Loucy (cell line): ENCODE data around the gene PSMB9.

Source experiments
- H2AFZ ChIP-seq: fragments of 200-600 bp; sonication (generic); 2 replicates; pipeline ENCODE4 v1.6.0; 2016; ENCODE audit warnings: antibody characterized with exemption, mild to moderate bottlenecking, low read length, moderate library complexity
- H3F3A ChIP-seq: fragments of 200-600 bp; 2 replicates; pipeline ENCODE4 v1.6.0; 2016; ENCODE audit warnings: antibody characterized with exemption, low read depth, mild to moderate bottlenecking
- H3K27me3 ChIP-seq: fragments of 200-600 bp; sonication (generic); 2 replicates; pipeline ENCODE4 v1.6.1; 2014; ENCODE audit warnings: low read length, mild to moderate bottlenecking; ENCODE audit not compliant: insufficient read depth, poor library complexity, severe bottlenecking
- H3K36me3 ChIP-seq: fragments of 200-600 bp; sonication (generic); 2 replicates; pipeline ENCODE4 v1.6.1; 2016; ENCODE audit warnings: low read length; ENCODE audit not compliant: insufficient read depth
- H3K4me1 ChIP-seq: fragments of 200-600 bp; sonication (generic); 2 replicates; pipeline ENCODE4 v1.5.1; 2014; ENCODE audit warnings: low read length, mild to moderate bottlenecking; ENCODE audit not compliant: insufficient read depth, poor library complexity, severe bottlenecking
- H3K4me2 ChIP-seq: fragments of 200-600 bp; sonication (generic); 2 replicates; pipeline ENCODE4 v1.6.0; 2014; ENCODE audit warnings: antibody characterized with exemption, low read length, low read depth, mild to moderate bottlenecking; ENCODE audit not compliant: poor library complexity, severe bottlenecking
- H3K4me3 ChIP-seq: fragments of 200-600 bp; sonication (generic); 2 replicates; pipeline ENCODE4 v1.5.1; 2014; ENCODE audit warnings: low read length, mild to moderate bottlenecking, mixed read lengths; ENCODE audit not compliant: poor library complexity, severe bottlenecking
- H3K79me2 ChIP-seq: fragments of 200-600 bp; sonication (generic); 2 replicates; pipeline ENCODE4 v1.6.1; 2014; ENCODE audit warnings: low read length; ENCODE audit not compliant: insufficient read depth
- H3K9ac ChIP-seq: fragments of 200-600 bp; sonication (generic); 2 replicates; pipeline ENCODE4 v1.6.0; 2014; ENCODE audit warnings: mild to moderate bottlenecking, low read depth, low read length, moderate library complexity; ENCODE audit not compliant: poor library complexity, severe bottlenecking
- H3K9me2 ChIP-seq: fragments of 200-600 bp; sonication (generic); replicated peaks from 2 replicates; pipeline ENCODE4 v1.6.1; 2016; ENCODE audit warnings: low read depth, low read length, mixed read lengths
- H3K9me3 ChIP-seq: fragments of 200-600 bp; sonication (generic); 2 replicates; pipeline ENCODE4 v1.6.1; 2014; ENCODE audit warnings: mild to moderate bottlenecking, antibody characterized with exemption, low read length, low read depth; ENCODE audit not compliant: insufficient read depth
- H4K20me1 ChIP-seq: fragments of 200-600 bp; sonication (generic); 2 replicates; pipeline ENCODE4 v1.6.0; 2014; ENCODE audit warnings: antibody characterized with exemption, low read length, mild to moderate bottlenecking; ENCODE audit not compliant: insufficient read depth, poor library complexity, severe bottlenecking
- CTCF ChIP-seq: fragments of 200-600 bp; sonication (generic); conservative IDR thresholded peaks from 2 replicates; pipeline ENCODE4 v1.5.1; 2014; ENCODE audit warnings: mild to moderate bottlenecking, antibody characterized with exemption, low read length
- EZH2phosphoT487 ChIP-seq: fragments of 200-600 bp; IDR thresholded peaks from 2 replicates; pipeline ENCODE4 v1.6.1; 2018; ENCODE audit warnings: antibody characterized with exemption, mild to moderate bottlenecking, moderate library complexity, borderline replicate concordance

The PSMB9 gene

GRCh38 chr6:32837651-32838113 is 16.3 kb upstream of the PSMB9 start:
- peaks cover 13% of the 10 kb centered on the region for H4K20me1 ChIP-seq
- H3K27me3 ChIP-seq, result no peaks in the 10 kb centered on the region
- H3K79me2 ChIP-seq, result peaks cover 80% of the 10 kb centered on the region
- peak overlapping the region; percentile 90 for H3K4me3 ChIP-seq
- H3K9ac ChIP-seq, result peak overlapping the region; percentile 100
- no peaks in the 10 kb centered on the region for H3K9me2 ChIP-seq
- no peak for TF ChIP-seq CTCF
- TF ChIP-seq EZH2phosphoT487, result no peak
- H3K36me3 ChIP-seq, result peaks cover 18% of the 10 kb centered on the region
- 0 out of 2 replicates have a peak, but pooled peaks cover 3% of the 10 kb centered on the region for H3F3A ChIP-seq
- H3K4me1 ChIP-seq, result peaks cover 85% of the 10 kb centered on the region
- peak overlapping the region; percentile 92 for H3K4me2 ChIP-seq
- H3K9me3 ChIP-seq, result no peaks in the 10 kb centered on the region
- H2AFZ ChIP-seq, result peak overlapping the region; percentile 25; the same call in 1 of the 2 replicates

GRCh38 chr6:32838114-32838958 is 15.7 kb upstream of the PSMB9 start, which contains the start of gene TAP2:
Gene TAP2, minus strand, starts transcription at chr6:32838739. Its CDS starts 506 bp downstream, at chr6:32838233.
- Histone ChIP-seq H3K4me1 (peaks cover 84% of the 10 kb centered on the region), H2AFZ (peak within 1 kb of the TSS; percentile 63), H3K4me2 (peak within 1 kb of the TSS; percentile 99), H3K9me3 (no peaks in the 10 kb centered on the region), H3K4me3 (peak within 1 kb of the TSS; percentile 90), H3K9me2 (no peaks in the 10 kb centered on the region), H3K79me2 (peaks cover 80% of the 10 kb centered on the region), H3F3A (0 out of 2 replicates have a peak, but pooled peaks cover 3% of the 10 kb centered on the region), H3K27me3 (peaks cover 3% of the 10 kb centered on the region), H3K9ac (peak within 1 kb of the TSS; percentile 100), H3K36me3 (peaks cover 19% of the 10 kb centered on the region), H4K20me1 (peaks cover 17% of the 10 kb centered on the region)
- TF ChIP-seq CTCF, result peak; percentile 83
- no peak for TF ChIP-seq EZH2phosphoT487

- no peaks in the 10 kb centered on the region for H3K9me2 ChIP-seq
- H3K27me3 ChIP-seq, result peaks cover 11% of the 10 kb centered on the region
- no peak for TF ChIP-seq EZH2phosphoT487
- TF ChIP-seq CTCF, result no peak
- peaks cover 78% of the 10 kb centered on the region for H3K4me1 ChIP-seq
- H3F3A ChIP-seq, result peaks cover 7% of the 10 kb centered on the region; the same call in 1 of the 2 replicates
- no peak overlapping the region for H3K4me3 ChIP-seq
- peaks cover 17% of the 10 kb centered on the region for H4K20me1 ChIP-seq
- no peak overlapping the region for H2AFZ ChIP-seq
- H3K9ac ChIP-seq, result peak overlapping the region; percentile 100
- H3K36me3 ChIP-seq, result peaks cover 19% of the 10 kb centered on the region
- H3K4me2 ChIP-seq, result peak overlapping the region; percentile 99
- peaks cover 85% of the 10 kb centered on the region for H3K79me2 ChIP-seq
- no peaks in the 10 kb centered on the region for H3K9me3 ChIP-seq
Observed at GRCh38 chr6:32839356-32839755, 14.6 kb upstream of the PSMB9 start.
